Gastrocnemius medialis (tissue), 4 donors: ENCODE data around the gene STRC.

Experiments
- CTCF ChIP-seq, 5 experiments: fragments of 450-650 bp in 3 of 5; fragments of 200-600 bp in 2 of 5; sonication (generic) in 2 of 5; IDR thresholded peaks in 4 of 5; conservative IDR thresholded peaks in 1 of 5; 1 replicate in 4 of 5; 2 replicates in 1 of 5; pipeline ENCODE4 v1.5.1; 2016 to 2019; ENCODE audit warnings: antibody characterized with exemption in 5 of 5, mild to moderate bottlenecking in 3 of 5, moderate library complexity in 3 of 5
- POLR2A ChIP-seq, 2 donors: fragments of 450-650 bp; IDR thresholded peaks; one replicate each; pipeline ENCODE4 v1.6.1; 2017; ENCODE audit warnings: antibody characterized with exemption in 2 of 2, mild to moderate bottlenecking in 2 of 2, moderate library complexity in 2 of 2

GRCh38 chr15:43552986-43553385, 65.6 kb downstream of the STRC start:
- no peak for TF ChIP-seq CTCF (IDR thresholded peaks at IDR 0.05 in 4 of 5, conservative IDR thresholded peaks at IDR 0.05 in 1 of 5)
- no peak for TF ChIP-seq POLR2A (IDR thresholded peaks at IDR 0.05)
